Ovary (tissue), 3 donors: ENCODE measurements around the gene IL31.

Source experiments
- EP300 ChIP-seq: sonication (generic); formaldehyde crosslinking; IDR thresholded peaks from one replicate; pipeline ENCODE4 v1.6.1; 2017; ENCODE audit warnings: antibody characterized with exemption
- POLR2A ChIP-seq: fragments of 450-650 bp; IDR thresholded peaks from one replicate; pipeline ENCODE4 v1.6.1; 2017; ENCODE audit warnings: antibody characterized with exemption, mild to moderate bottlenecking, moderate library complexity
- TF ChIP-seq, protein P1 (sequence below), 3 donors: fragments of 450-650 bp in 2 of 3; fragments of 200-600 bp in 1 of 3; IDR thresholded peaks; one replicate each; pipeline versions ENCODE4 v1.5.1 to v1.8.0; 2016 to 2022; ENCODE audit warnings: antibody characterized with exemption in 3 of 3, mild to moderate bottlenecking in 1 of 3
- donor health status: DM: no; HTN: no; CAD: no.

- TF ChIP-seq, protein P1, sequence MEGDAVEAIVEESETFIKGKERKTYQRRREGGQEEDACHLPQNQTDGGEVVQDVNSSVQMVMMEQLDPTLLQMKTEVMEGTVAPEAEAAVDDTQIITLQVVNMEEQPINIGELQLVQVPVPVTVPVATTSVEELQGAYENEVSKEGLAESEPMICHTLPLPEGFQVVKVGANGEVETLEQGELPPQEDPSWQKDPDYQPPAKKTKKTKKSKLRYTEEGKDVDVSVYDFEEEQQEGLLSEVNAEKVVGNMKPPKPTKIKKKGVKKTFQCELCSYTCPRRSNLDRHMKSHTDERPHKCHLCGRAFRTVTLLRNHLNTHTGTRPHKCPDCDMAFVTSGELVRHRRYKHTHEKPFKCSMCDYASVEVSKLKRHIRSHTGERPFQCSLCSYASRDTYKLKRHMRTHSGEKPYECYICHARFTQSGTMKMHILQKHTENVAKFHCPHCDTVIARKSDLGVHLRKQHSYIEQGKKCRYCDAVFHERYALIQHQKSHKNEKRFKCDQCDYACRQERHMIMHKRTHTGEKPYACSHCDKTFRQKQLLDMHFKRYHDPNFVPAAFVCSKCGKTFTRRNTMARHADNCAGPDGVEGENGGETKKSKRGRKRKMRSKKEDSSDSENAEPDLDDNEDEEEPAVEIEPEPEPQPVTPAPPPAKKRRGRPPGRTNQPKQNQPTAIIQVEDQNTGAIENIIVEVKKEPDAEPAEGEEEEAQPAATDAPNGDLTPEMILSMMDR (IDR thresholded peaks at IDR 0.05) = no peak
- TF ChIP-seq POLR2A = no peak
- no peak for TF ChIP-seq EP300
These were observed 28.3 kb downstream of the IL31 start for GRCh38 chr12:122145505-122146330.
